ENCODE measurements around the gene JAK1.

The JAK1 gene

DNA sequence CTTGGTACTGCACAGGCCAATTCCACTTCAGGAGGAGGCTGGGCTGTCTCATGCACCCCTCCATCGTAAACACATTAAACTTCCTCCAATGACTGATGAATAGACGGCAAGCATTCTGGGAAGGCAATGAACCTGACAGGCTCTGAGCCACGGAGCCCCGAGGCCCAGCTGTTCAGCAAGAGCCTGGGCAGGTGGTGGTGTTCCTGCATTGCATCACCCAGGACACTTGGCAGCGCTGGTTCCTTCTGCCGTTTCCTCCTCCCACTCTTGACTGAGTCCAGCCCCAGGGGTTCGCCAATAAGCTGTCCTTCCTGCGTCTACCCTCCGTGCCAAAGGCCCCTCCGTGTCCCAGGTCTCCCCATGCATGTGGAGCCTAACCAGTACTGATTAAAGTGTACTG is 109.8 kb downstream of the JAK1 start:
- no peak for DNase-seq

- no peak for DNase-seq
Observed at GRCh38 chr1:64855557-64855956, 110.8 kb downstream of the JAK1 start.

- DNase-seq = no peak
Observed at GRCh38 chr1:64854674-64855073, 111.7 kb downstream of the JAK1 start.

- no peak for DNase-seq
Observed at GRCh38 chr1:64851664-64852063, 114.7 kb downstream of the JAK1 start.

- no peak for DNase-seq
Observed at GRCh38 chr1:64850846-64851245, 115.5 kb downstream of the JAK1 start.

DNA sequence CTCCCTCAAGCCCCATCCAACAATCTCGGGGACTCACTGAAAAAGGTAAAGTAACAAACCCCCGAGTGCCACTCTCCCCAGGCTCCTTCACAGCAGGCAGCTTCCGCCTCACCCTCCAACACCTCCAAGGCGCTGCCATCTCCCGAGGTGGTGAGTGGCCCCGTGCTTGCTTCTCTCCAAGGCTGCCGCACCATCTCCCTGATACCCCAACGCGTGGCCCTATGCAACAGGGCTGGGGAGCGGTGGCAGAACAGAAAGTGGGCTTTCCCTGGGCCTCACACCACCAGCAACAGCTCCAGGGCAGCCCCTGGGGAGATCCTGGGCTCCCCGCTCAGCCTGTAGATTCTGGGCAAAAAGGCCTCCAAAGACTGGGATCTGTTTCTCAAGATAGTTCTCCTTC is 116.4 kb downstream of the JAK1 start:
- DNase-seq = no peak

DNA sequence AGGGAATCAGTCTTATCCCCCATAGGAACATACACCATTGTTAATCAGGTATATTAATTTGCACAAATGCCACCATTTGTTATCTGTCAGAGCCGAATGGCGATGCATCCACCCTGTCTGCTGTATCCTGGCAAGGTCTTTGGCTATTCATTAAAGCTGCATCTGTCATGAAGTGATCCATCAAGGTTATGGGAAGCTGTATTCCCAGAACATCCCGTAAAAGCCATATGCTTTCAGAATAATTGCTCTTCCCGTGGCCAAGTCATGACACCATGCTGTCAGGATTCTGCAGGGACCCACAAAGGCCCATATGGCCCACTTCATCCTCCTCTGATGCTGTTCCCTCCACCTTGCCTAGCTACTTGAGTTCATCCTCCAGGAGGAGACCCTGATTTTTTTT is 117.5 kb downstream of the JAK1 start:
- no peak for DNase-seq

- no peak for DNase-seq
Observed at GRCh38 chr1:64848136-64848535, 118.2 kb downstream of the JAK1 start.

DNA sequence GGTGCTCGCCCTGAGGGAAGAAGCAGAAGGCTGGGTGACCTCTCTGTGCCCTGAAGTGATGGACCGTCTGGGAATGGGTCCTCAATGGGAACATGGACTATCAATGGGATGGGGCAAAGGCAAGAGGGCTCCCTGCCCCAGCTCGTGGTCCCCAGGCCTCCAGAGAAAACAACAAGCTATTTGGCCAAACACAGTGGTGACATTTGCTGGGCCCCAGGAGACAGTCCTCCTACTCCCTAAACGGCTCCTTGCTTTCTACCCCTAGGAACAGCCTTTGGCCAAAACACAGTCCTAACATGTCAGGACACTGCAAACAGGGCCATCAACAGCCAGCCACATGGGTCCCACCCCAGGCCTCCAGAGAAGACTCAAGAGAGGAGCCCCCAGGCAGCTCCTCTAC is 118.7 kb downstream of the JAK1 start:
- no peak for DNase-seq

GRCh38 chr1:64846573-64847430 is 119.5 kb downstream of the JAK1 start:
- no peak for DNase-seq

DNA sequence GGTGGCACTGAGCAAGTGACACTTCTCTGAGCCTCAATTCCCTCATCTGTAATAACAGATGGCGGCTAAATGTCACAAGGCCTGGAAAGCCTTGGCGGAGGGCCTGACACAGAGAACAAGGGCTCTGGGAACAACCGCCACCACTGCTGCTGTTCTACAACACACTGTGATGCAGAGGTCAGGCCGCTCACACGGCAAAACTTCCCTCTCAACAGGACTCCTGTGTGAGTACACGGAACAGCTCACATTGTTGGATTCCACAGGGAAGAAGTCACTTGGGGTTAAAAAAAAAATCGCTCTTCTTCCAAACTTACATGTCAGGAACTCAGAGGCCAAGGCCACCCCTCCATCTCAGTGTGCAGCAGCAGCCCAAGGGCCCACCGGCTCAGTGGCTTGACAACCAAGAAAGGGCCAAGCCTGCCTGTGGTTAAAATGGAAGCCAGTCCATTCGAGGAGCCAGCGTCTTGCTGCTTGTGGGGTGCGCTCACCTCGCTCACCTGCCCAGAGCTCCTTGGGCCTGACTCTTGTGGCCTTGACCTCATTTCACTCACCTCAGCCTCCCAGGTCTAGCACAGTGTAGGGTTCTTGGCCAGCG is 120.4 kb downstream of the JAK1 start:
- no peak for DNase-seq

DNA sequence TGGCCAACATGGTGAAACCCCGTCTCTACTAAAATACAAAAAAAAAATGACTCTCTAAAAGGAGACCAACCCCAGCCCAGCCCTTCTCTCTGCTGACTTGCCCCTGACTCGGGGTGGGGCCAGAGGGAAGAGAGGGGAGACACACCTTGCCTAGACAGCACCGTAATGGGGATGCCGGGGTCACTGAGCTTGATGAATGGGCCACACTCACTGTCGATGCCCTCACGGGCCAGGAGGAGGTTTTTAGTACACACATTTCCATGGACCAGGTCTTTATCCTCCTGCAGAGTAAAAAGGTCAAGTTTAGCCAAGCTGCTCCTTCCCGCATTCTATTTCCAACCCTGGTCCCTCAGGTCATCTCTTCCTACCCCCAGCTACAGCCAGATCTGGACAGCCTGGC is 121.7 kb downstream of the JAK1 start:
- DNase-seq = no peak

- DNase-seq = no peak
Observed at GRCh38 chr1:64844175-64844574, 122.2 kb downstream of the JAK1 start.

DNA sequence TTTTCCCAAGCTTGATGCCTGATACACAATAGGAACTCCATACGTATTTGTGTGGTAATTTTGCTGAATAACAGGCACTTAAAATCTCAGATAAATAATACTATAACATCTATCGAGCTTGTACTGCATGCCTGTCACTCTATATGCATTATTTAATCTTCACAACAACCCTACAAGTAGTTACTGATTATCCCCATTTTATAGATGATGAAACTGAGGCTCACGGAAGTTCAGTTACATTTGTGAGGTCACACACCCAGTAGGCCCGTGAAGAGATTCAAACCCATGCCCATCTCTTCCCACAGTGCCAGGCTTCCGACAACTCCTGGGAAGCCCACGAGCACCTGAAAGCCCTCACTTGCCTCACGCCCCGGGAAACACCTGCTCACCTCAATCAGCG is 122.7 kb downstream of the JAK1 start:
- DNase-seq = no peak

- no peak for DNase-seq
Observed at GRCh38 chr1:64842224-64842623, 124.1 kb downstream of the JAK1 start.

DNA sequence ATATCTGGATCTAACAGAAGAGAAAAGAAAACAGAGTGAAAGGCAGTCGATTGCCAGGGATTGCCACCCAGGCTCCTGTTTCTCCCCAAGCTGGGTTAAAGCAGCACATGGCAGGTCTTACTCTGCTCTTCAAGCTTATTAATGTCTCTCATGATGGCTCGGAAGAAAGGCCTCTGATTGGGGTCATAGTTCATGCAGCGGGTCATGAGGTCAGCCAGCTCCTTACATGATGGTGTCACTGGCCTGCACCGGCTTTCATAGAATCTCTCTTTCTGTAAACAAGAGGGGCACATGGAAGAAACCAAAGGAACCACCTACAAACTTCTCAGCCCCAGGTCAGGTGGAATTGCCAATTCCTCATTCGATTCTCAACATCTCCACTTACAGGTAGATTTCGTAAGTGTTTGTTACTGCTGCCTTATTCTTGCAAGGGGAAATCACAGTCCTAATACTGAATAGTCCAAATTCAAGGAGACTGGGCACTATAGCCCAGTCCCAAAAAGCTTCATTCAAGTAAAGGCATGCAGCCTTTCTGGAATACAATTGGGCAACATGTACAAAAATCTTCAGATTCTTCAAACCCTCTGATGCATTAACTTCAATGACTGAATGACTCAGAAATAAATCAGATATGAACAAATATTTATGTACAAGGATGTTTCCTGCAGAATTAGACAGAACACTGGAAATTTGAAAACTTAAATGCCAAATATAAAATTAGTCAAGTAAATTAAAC is 124.9 kb downstream of the JAK1 start:
- no peak for DNase-seq

- no peak for DNase-seq
Observed at GRCh38 chr1:64839732-64840405, 126.5 kb downstream of the JAK1 start.

GRCh38 chr1:64839261-64839660 is 127.1 kb downstream of the JAK1 start:
- no peak for DNase-seq

GRCh38 chr1:64838486-64838885 is 127.9 kb downstream of the JAK1 start:
- no peak for DNase-seq

GRCh38 chr1:64836802-64837201 is 129.5 kb downstream of the JAK1 start:
- no peak for DNase-seq

DNA sequence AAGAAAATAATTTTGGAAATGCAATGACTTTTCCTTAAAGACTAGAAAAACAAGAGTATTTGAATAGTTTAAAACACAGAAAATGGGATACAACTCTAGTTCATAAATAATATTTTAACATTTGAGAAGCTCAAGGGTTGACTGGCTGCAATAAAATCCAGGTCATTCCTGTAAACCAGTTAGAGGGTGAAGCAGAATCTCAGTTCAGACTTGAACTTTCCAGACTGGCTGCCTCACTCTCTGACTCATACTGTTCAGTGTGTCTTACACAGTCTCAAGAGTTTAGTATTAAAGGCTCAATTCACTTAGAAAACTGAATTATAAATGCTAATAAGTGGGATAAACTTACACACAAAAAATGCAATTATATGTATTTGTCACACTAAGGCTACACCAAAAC is 131.6 kb downstream of the JAK1 start:
- no peak for DNase-seq

DNA sequence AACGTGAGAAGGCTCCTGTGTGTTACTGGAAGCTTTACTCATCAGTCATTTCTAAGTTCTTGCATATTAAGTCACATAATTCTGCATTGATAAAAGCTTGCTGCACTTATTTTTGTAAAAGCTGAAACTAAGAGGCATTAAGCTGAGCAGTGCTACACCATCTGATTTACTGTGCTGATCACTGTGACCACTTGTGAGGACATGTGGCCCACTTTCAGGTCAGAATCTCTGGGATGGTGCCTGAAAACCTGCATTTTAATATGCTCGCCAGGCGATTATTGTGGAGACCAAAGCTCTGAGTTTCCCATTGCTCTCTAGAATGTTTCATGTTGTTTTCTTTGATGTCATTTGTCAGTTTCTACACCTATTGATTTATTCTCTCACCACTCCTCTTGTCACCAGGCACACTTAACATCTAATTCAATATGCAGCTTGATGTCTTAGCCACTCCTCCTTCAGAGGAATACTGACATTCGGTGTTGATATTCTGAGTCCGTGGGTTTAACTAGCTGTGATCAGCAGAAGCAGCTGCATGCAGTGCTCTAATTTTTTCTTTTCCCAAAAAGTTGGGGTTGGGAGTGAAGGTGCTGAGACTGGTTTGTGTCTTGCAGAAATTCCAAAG is 136.2 kb downstream of the JAK1 start:
- DNase-seq = no peak

Data from cortex of kidney (tissue), 1 donor.